GM21526 (cell line): Measurements from ENCODE around the gene KRTAP10-2.

Experiments
- ATAC-seq: cut with Tn5 transposase; IDR thresholded peaks from one replicate; pipeline ENCODE4 v1.9.1; 2021; ENCODE audit warnings: moderate library complexity; ENCODE audit not compliant: unreplicated experiment, low FRiP score

Gene KRTAP10-2

GRCh38 chr21:44544566-44544965 lies 6.7 kb downstream of the KRTAP10-2 start:
- ATAC-seq = no peak

GRCh38 chr21:44542716-44543115 lies 8.6 kb downstream of the KRTAP10-2 start:
- no peak for ATAC-seq

GRCh38 chr21:44540741-44541288 lies 10.5 kb downstream of the KRTAP10-2 start:
- no peak for ATAC-seq

DNA sequence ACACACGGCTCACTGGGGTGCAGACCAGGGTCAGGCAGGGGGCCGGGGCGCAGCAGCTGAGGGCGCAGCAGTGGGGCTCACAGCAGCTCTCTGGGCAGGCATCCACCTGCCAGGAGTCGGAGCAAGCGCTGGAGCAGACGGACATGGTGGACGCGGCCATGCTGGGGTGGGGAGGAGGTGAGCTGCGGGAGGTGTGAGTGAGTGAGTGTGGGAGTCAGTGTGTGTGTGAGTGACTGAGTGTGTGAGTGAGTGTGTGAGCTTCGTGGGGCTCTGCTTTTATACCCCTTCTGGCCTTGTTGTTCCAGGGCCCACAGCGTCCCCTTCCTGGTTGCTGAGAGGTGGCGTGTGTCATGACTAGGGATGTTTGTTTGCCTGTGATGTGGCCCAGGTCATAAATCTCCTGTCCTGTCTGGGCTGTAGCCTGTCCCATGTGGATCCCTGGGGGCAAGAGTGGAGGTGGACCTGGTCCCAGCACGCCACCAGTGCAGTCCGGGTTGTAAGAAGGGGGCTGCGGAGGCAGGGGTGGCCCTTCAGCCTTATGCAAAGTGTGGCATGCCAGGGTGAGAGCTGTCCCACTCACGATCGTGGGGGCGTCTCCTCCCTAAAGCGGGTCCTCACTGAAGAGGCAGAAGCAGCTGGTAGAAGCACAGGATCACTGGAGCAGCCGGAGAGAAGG lies 11.2 kb downstream of the KRTAP10-2 start, which contains the start of gene KRTAP10-1:
KRTAP10-1 (minus strand) TSS at position 205 of the 676 bp plus-strand sequence; CDS start at position 160, 45 bp downstream.
- ATAC-seq = no peak

DNA sequence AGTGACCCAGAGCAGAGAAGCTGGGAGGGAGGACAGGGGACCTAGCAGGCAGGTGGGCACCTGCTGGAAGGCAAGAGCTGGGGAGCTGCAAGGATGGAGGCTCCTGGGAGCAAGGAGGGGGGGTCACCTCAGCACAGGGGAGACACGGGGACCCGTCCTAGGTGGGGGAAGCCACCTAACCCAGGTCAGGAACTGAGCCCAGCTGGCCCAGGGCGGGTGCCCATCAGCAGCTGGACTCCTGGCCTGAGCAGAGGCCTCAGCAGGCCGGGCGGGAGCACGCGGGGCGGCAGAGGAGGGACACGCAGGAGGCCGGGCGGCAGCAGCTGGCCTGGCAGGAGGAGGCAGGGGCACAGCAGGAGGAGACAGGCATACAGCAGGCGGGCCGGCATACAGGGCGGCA lies 12.3 kb downstream of the KRTAP10-2 start:
- no peak for ATAC-seq

DNA sequence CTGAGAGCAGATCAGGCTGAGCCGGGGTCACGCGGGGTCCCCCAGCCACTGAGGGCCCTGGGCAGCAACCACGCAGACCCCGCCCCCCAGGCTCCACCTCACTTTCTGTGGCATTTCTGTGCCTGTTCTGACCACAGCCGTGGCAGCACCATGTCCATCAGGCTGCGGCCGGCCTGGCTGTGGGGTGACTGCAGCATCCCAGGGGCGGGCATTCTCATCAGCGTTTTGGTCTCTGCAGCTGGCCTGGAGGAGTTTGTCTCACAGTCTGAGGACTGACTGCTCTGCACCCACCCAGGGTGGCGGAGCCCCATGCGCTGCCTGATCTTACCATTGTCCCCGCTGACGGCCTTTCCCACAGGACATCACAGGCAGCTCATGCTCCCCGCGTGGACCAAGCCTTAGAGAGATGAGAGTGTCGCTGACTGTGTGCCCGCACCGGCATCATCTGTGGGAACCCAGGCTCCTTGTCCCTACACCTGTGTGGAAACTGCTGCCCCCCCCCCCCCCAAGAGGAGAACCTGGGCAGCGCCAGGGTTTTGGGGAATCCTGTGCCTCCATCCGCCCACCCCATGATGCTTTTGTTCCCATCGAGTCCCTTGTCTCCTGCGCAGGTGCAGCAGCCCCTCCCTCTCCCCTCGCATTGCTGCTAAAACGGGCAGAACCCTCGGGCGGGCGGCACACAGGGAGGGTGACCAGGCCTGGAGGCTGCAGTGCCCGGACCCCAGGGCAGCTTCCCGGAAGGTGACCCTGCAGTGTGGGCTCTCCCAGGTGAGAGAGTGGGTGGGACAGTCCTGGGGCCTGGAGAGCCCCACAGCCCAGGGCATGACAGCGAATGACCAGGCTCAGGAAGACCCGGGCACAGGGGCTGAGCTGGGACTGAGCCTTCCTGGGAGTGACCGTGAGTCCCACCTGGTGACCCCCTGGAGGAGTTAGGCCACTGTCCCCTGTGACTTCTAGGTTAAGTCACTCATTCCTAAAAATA lies 13.1 kb downstream of the KRTAP10-2 start:
- ATAC-seq = no peak

GRCh38 chr21:44535963-44536362 lies 15.3 kb downstream of the KRTAP10-2 start:
- no peak for ATAC-seq

DNA sequence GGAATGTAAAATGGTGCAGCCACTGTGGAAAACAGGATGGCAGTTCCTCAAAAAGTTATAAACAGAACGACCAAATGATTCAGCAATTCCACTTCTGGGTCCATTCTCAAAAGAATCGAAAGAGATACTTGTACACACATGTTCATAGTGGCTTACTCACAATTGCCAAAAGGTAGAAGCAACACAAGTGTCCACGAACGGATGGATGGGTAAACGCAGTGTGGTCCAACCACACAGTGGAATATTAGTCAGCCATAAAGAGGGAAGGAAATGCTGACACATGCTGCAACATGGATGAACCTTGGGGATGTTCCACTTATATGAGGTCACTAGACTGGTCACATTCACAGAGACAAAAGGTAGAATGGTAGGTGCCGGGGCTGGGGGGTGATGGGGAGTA lies 16.6 kb downstream of the KRTAP10-2 start:
- no peak for ATAC-seq

DNA sequence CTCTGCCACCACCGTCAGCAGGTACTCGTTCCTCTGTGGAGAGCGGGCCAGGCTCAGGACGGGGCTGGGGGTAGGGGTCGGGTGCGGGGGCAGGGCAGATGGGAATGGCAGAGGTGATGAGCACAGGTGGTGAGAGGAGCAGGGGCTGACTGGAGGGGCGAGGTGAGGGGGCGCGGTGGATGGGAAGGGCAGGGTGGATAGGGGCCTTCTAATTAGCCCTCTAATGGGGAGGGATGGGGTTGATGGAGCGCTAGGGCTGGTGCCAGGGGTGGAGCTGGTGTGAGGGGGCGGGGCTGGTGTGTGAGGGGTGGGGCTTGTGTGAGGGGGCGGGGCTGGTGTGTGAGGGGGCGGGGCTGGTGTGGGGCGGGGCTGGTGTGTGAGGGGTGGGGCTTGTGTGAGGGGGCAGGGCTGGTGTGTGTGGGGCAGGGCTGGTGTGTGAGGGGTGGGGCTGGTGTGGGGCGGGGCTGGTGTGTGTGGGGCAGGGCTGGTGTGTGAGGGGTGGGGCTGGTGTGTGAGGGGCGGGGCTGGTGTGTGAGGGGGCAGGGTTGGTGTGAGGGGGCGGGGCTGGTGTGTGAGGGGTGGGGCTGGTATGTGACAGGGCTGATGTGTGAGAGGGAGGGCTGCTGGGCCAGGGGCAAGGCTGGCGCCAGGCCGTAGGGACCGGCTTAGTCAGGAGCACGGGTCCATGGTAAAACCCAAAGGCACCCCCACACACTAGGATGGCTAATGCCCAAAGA lies 17.2 kb downstream of the KRTAP10-2 start:
- ATAC-seq = no peak

GRCh38 chr21:44533121-44533890 lies 18.0 kb downstream of the KRTAP10-2 start:
- ATAC-seq = no peak

GRCh38 chr21:44532712-44533111 lies 18.6 kb downstream of the KRTAP10-2 start:
- no peak for ATAC-seq

GRCh38 chr21:44531606-44532564 lies 19.4 kb downstream of the KRTAP10-2 start:
- no peak for ATAC-seq

DNA sequence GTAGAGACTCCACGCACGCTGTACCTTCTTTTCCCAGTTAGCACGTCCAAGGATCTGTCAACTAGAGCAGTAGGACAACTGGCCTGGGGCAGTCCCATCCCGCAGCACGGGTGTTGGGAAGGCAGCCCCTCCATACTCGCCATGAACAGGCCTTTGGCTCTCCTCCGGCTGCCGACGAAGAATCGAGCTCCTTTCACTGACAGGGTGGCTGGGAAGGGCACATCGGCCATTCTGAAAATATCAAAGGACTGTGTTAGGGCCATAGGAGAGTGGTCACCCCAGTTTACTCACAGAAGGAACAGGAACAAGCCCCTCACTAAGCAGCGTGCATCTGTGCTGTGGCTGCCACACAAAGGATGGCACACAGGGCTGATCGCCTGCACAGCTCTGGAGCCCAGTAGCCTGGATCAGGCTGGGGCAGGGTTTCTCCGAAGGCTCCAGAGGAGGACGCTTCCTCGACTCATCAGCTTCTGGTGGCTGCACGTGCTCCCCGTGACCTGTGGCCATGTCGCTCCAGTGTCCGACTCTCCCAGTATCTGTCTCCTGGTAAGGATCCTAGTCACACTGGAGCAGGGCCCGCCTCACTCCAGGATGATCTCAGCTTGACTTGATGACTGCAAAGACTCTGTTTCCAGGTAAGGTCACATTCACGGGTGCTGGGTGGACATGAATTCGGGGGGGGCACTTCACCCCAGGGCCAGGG lies 20.3 kb downstream of the KRTAP10-2 start:
- no peak for ATAC-seq

DNA sequence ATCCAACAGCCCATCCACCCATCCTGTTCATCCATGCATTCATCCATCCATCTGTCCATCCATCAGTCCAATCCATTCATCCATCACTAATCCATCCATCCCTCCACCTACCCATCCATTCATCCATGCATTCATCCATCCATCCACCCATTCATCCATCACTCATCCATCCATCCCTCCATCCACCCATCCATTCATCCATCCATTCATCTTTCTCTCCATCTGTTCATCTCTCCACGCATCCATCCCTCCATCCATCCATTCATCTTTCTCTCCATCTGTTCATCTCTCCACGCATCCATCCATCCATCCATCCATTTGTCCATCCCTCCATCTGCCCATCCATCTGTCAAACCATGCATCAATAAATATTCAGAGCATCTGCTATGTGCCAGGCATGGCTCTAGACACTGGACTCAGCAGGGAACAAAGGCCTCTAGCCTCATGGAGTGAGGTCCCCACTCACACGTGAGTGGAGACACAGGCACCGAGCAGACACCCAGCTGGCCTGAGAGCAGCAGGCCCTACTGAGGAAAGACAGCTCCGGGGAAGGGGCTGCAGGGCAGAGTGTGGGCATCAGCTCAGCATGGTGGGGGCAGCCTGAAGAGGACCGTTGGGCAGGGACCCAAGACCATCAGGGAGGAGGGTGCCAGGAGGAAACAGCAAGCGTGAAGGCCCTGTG lies 20.9 kb downstream of the KRTAP10-2 start:
- no peak for ATAC-seq

DNA sequence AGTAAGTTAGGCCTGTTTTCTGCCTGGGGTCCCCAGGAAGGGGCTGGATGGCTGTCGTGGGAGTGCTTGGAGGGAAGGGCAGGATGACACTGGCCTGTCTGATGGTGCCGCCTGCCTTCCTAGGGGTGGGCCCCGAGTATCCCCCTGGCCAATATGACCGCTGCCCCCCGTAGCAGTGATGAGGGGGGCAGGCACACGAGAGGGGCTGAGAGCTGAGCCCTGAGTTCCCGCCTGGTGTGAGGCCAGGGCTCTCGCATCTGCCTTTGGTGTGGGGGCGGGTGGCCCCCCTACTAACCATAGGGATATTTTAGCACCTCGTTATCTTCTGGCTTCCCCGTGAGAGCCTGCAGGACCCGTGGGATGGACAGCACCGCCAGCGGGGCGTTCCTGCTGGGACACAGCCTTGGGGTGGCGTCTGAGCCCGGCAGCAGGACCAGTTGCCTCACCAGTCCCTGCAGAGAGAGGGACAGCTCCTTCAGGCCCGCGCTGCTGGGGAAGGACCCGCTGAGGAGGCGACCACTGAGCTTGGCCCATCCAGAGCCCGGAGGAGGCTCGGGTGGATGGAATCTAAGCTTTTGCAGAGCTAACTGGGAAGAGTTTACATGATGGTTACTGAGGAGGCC lies 21.7 kb downstream of the KRTAP10-2 start:
- no peak for ATAC-seq

DNA sequence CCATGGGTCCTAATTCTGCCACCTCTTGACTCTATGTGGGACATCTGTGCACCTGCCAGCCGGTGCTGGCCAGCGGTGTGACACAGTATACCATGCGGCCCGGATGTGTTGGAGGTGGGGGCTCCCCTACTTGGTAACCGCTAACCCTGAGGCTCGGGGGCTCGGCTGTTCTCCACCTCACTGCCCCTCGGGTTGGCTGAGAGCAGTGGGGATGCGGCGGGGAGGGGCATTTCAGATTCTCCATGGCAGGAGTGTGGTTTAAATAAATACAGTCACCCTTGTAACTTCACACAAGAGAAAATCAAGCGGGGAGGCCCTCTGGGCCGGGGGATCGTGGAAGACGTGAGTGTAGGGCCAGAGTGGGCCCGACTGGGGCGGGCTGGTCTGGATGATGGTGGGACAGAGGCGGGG lies 22.3 kb downstream of the KRTAP10-2 start:
- no peak for ATAC-seq

- ATAC-seq = no peak
Observed at GRCh38 chr21:44528634-44528995, 22.7 kb downstream of the KRTAP10-2 start.
